GM12892 (cell line): Measurements from ENCODE around the gene E2F3.

Experiments used
- POLR2A ChIP-seq: IDR thresholded peaks from 2 replicates; pipeline ENCODE4 v1.6.1; 2011; ENCODE audit warnings: low read depth, low read length, control low read depth
- POLR2AphosphoS5 ChIP-seq: IDR thresholded peaks from 2 replicates; pipeline ENCODE4 v1.6.1; 2011; ENCODE audit warnings: low read depth, low read length, control low read depth
- TAF1 ChIP-seq: IDR thresholded peaks from 2 replicates; pipeline ENCODE4 v1.6.1; 2011; ENCODE audit warnings: low read depth, mild to moderate bottlenecking, control low read depth, low read length, borderline replicate concordance

GRCh38 chr6:20463396-20463795 is 61.7 kb downstream of the E2F3 start:
- TF ChIP-seq POLR2A (no peak), POLR2AphosphoS5 (no peak), TAF1 (no peak)
